CD8-positive, alpha-beta memory T cell (primary cell): ENCODE results near the gene EIF5A. TPM values are rescaled to one million over a fixed set of nuclear protein-coding genes. Genes with fewer than 3 reads are reported as not detected.

ENCODE experiments used
- CTCF ChIA-PET: fragments of 350-600 bp; sonication (Branson Sonifier 250); formaldehyde crosslinking; loops from one replicate; lab custom pipeline; 2021; ENCODE audit warnings: antibody characterized with exemption; lab: Charles Lee
- POLR2A ChIA-PET: fragments of 350-600 bp; sonication (Branson Sonifier 250); formaldehyde crosslinking; loops from one replicate; lab custom pipeline; 2021; ENCODE audit warnings: antibody characterized with exemption; lab: Charles Lee
- DNase-seq, 5 donors: peaks; one replicate each; pipeline versions ENCODE4 v3.0.0 to v3.0.0-alpha.2; 2020 to 2022; ENCODE audit warnings: mixed read lengths in 1 of 5
- H3K27ac ChIP-seq: one replicate; pipeline ENCODE4 v1.7.0; 2013; ENCODE audit warnings: low read depth, mild to moderate bottlenecking, low read length, moderate library complexity
- H3K27me3 ChIP-seq: 2 replicates; pipeline ENCODE4 v1.7.0; 2013; ENCODE audit warnings: low read length, mild to moderate bottlenecking; ENCODE audit not compliant: insufficient read depth, poor library complexity, severe bottlenecking
- H3K36me3 ChIP-seq: 2 replicates; pipeline ENCODE4 v1.7.0; 2013; ENCODE audit warnings: mild to moderate bottlenecking, low read length, moderate library complexity; ENCODE audit not compliant: insufficient read depth
- H3K4me1 ChIP-seq: 2 replicates; pipeline ENCODE4 v1.7.0; 2013; ENCODE audit warnings: mild to moderate bottlenecking, low read length, moderate library complexity; ENCODE audit not compliant: insufficient read depth
- H3K4me3 ChIP-seq: 2 replicates; pipeline ENCODE4 v1.7.0; 2013; ENCODE audit warnings: mild to moderate bottlenecking, low read length
- H3K9me3 ChIP-seq: 2 replicates; pipeline ENCODE4 v1.7.0; 2013; ENCODE audit warnings: mild to moderate bottlenecking, low read length
- H3K27ac Mint-ChIP-seq, 8 donors: one replicate each; pipeline ENCODE4 v1.8.0; 2020 to 2021; ENCODE audit warnings: mixed read lengths in 8 of 8, mild to moderate bottlenecking in 6 of 8, inconsistent platforms in 3 of 8, moderate library complexity in 3 of 8
- H3K27me3 Mint-ChIP-seq, 2 donors: one replicate each; pipeline ENCODE4 v1.8.0; 2020 to 2021; ENCODE audit warnings: mixed read lengths in 2 of 2, mild to moderate bottlenecking in 1 of 2, moderate library complexity in 1 of 2
- H3K36me3 Mint-ChIP-seq, 3 donors: one replicate each; pipeline ENCODE4 v1.8.0; 2020 to 2021; ENCODE audit warnings: mixed read lengths in 3 of 3, inconsistent platforms in 1 of 3, mild to moderate bottlenecking in 1 of 3
- H3K4me1 Mint-ChIP-seq, 3 donors: one replicate each; pipeline ENCODE4 v1.8.0; 2020 to 2021; ENCODE audit warnings: mixed read lengths in 3 of 3, inconsistent platforms in 1 of 3, mild to moderate bottlenecking in 1 of 3
- H3K4me3 Mint-ChIP-seq, 7 donors: one replicate each; pipeline ENCODE4 v1.8.0; 2020 to 2021; ENCODE audit warnings: mixed read lengths in 7 of 7, mild to moderate bottlenecking in 6 of 7, moderate library complexity in 4 of 7, inconsistent platforms in 2 of 7
- H3K9me3 Mint-ChIP-seq, 5 donors: one replicate each; pipeline ENCODE4 v1.8.0; 2020 to 2022; ENCODE audit warnings: mixed read lengths in 5 of 5, mild to moderate bottlenecking in 3 of 5, moderate library complexity in 2 of 5, inconsistent platforms in 1 of 5
- polyA plus RNA-seq: library from polyadenylated mRNA; unstranded; fragments of 300-500 nt; fragmentation: Illumina TruSeq; gene quantifications from one replicate; pipeline ENCODE4 v1.2.3, GENCODE V29; 2021
- total RNA-seq, 2 experiments: library from RNA; stranded (reverse); gene quantifications; one replicate each; pipeline ENCODE4 v1.2.3, GENCODE V29; 2021

The EIF5A gene
- total and polyA plus RNA-seq, 3 experiments from 2014 or later = 230 to 1,595 (median 1,533) TPM

DNA sequence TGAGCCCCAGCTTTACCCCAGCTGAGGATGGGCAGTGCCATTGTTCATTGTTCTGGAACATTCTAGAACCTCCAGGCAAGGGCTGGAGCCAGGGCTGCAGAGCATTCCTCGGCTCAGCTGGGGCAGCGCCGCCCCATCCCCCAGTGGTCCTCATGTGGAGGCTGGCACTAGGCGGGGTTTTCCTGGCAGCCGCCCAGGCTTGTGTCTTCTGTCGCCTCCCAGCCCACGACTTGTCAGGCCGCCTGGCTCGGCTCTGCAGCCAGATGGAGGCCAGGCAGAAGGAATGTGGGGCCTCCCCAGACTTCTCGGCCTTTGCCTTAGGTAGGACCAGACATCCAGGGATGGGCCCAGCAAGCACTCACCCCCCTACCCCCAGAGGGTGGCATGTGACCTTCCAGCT is 47.6 kb downstream of the EIF5A start, which contains the start of gene TMEM95:
Gene TMEM95, plus strand, starts transcription at position 104 of the 400 bp plus-strand sequence. Its CDS starts 49 bp downstream, at position 153.
- Histone ChIP-seq H3K27ac (no peak within 1 kb of the TSS), H3K4me3 (no peak within 1 kb of the TSS), H3K9me3 (no peaks in the 10 kb centered on the region), H3K27me3 (no peaks in the 10 kb centered on the region), H3K4me1 (peaks cover 25% of the 10 kb centered on the region), H3K36me3 (no peaks in the 10 kb centered on the region)
- Mint-ChIP-seq H3K36me3 (peaks cover 0 to 6% (median 0%) of the 10 kb centered on the region in 3 donors), H3K27me3 (peaks cover 0 to 1% of the 10 kb centered on the region in 2 donors), H3K4me3 (peak within 1 kb of the TSS in 3 of 7 donors; percentile 36 to 51 (median 43)), H3K9me3 (no peaks in the 10 kb centered on the region), H3K27ac (peak within 1 kb of the TSS in 7 of 8 donors; percentile 41 to 92 (median 70)), H3K4me1 (peaks cover 24 to 46% (median 27%) of the 10 kb centered on the region in 3 donors)
- POLR2A ChIA-PET = interaction anchor here (0.5 to 2.3 kb wide), 3 partner anchors 22 to 206 kb away, joined by 5 to 15 read pairs (median 8); partner anchors contain the start of gene SENP3
- CTCF ChIA-PET = interaction anchor here (0.8 to 5.5 kb wide), 26 partner anchors 10 to 230 kb away, joined by 3 to 78 read pairs (median 5); partner anchors contain the start of genes ACAP1, MPDU1, NEURL4 and SENP3
- no peak for DNase-seq

DNA sequence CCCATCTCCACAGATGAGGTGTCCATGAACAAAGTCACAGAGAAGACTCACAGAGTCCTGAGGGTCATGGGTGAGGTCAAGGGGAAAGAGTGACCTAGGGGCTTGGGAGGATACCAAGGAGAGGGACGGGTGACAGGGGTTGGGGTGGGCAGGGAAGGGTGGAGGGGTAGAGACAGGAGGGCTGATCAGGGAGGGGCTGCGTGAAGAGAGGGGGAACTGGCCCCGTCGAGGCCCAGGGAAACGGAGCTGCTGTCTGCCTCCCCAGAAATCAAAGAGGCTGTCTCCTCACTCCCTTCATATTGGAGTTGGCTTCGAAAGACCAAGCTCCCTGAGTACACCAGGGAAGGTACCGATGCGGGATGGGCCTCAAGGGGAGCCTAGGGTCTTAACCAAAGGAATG is 48.1 kb downstream of the EIF5A start:
- peak overlapping the region in 1 of 8 donors; percentile 30 for H3K27ac Mint-ChIP-seq
- peaks cover 22 to 41% (median 23%) of the 10 kb centered on the region in 3 donors for H3K4me1 Mint-ChIP-seq
- H3K27me3 Mint-ChIP-seq = peaks cover 0 to 1% of the 10 kb centered on the region in 2 donors
- H3K4me3 Mint-ChIP-seq = no peak overlapping the region
- ChIA-PET POLR2A (interaction anchor here (0.8 to 2.3 kb wide), 5 partner anchors 18 to 332 kb away, joined by 3 to 8 read pairs (median 4); partner anchors contain the start of genes SENP3 and TP53), CTCF (interaction anchor here (0.6 to 5.5 kb wide), 44 partner anchors 11 to 332 kb away, joined by 3 to 78 read pairs (median 5); partner anchors contain the start of genes ACAP1, GABARAP, MPDU1 and NEURL4)
- Histone ChIP-seq H3K27ac (no peak overlapping the region), H3K4me1 (peaks cover 22% of the 10 kb centered on the region), H3K4me3 (no peak overlapping the region), H3K9me3 (no peaks in the 10 kb centered on the region), H3K27me3 (no peaks in the 10 kb centered on the region), H3K36me3 (no peaks in the 10 kb centered on the region)
- no peaks in the 10 kb centered on the region for H3K9me3 Mint-ChIP-seq
- DNase-seq = no peak
- H3K36me3 Mint-ChIP-seq = peaks cover 0 to 6% (median 0%) of the 10 kb centered on the region in 3 donors

- Mint-ChIP-seq H3K27ac (peak overlapping the region in 4 of 8 donors; percentile 12 to 51 (median 24)), H3K27me3 (peaks cover 0 to 1% of the 10 kb centered on the region in 2 donors), H3K4me3 (peak overlapping the region in 1 of 7 donors; percentile 51), H3K9me3 (no peaks in the 10 kb centered on the region), H3K4me1 (peaks cover 21 to 38% (median 22%) of the 10 kb centered on the region in 3 donors), H3K36me3 (peaks cover 0 to 5% (median 0%) of the 10 kb centered on the region in 3 donors)
- H3K4me1 ChIP-seq = peaks cover 17% of the 10 kb centered on the region
- POLR2A ChIA-PET = interaction anchor here (0.8 to 2.3 kb wide), 5 partner anchors 19 to 331 kb away, joined by 3 to 8 read pairs (median 4); partner anchors contain the start of genes SENP3 and TP53
- H3K27me3 ChIP-seq = no peaks in the 10 kb centered on the region
- CTCF ChIA-PET = interaction anchor here (0.6 to 5.5 kb wide), 44 partner anchors 11 to 331 kb away, joined by 3 to 78 read pairs (median 5); partner anchors contain the start of genes ACAP1, GABARAP, MPDU1 and NEURL4
- no peaks in the 10 kb centered on the region for H3K36me3 ChIP-seq
- no peak overlapping the region for H3K4me3 ChIP-seq
- peak; percentile 75 to 87 (median 77) for DNase-seq
- H3K27ac ChIP-seq = no peak overlapping the region
- H3K9me3 ChIP-seq = no peaks in the 10 kb centered on the region
Measured at GRCh38 chr17:7356072-7356549, 48.7 kb downstream of the EIF5A start.

GRCh38 chr17:7356756-7357155 is 49.3 kb downstream of the EIF5A start:
- H3K4me3 Mint-ChIP-seq = no peak overlapping the region

GRCh38 chr17:7357381-7357780 is 50.0 kb downstream of the EIF5A start:
- ChIA-PET CTCF (interaction anchor here (1.1 to 5.5 kb wide), 5 partner anchors 13 to 203 kb away, joined by 3 to 78 read pairs (median 9); partner anchors contain the start of genes SENP3, TMEM102 and ZBTB4), POLR2A (no interaction called here)
- Histone ChIP-seq H3K9me3 (no peaks in the 10 kb centered on the region), H3K36me3 (no peaks in the 10 kb centered on the region), H3K27me3 (no peaks in the 10 kb centered on the region), H3K27ac (no peak overlapping the region), H3K4me3 (no peak overlapping the region), H3K4me1 (peaks cover 13% of the 10 kb centered on the region)
- Mint-ChIP-seq H3K36me3 (peaks cover 0 to 2% (median 0%) of the 10 kb centered on the region in 3 donors), H3K27me3 (peaks cover 1 to 5% of the 10 kb centered on the region in 2 donors), H3K4me3 (no peak overlapping the region), H3K4me1 (peaks cover 18 to 31% (median 18%) of the 10 kb centered on the region in 3 donors), H3K9me3 (no peaks in the 10 kb centered on the region), H3K27ac (no peak overlapping the region)
- no peak for DNase-seq

More at GRCh38 chr17:7356756-7357155, 49.3 kb downstream of the EIF5A start:
- Mint-ChIP-seq H3K9me3 (no peaks in the 10 kb centered on the region), H3K4me1 (peaks cover 19 to 34% (median 19%) of the 10 kb centered on the region in 3 donors), H3K36me3 (peaks cover 0 to 3% (median 0%) of the 10 kb centered on the region in 3 donors), H3K27me3 (peaks cover 1% of the 10 kb centered on the region in 2 donors), H3K27ac (peak overlapping the region in 2 of 8 donors; percentile 61 to 71)
- H3K36me3 ChIP-seq = no peaks in the 10 kb centered on the region
- H3K27ac ChIP-seq = no peak overlapping the region
- DNase-seq = no peak
- ChIA-PET POLR2A (interaction anchor here (1.2 to 1.8 kb wide), 3 partner anchors 28 to 330 kb away, joined by 3 to 5 read pairs (median 4); partner anchors contain the start of gene TP53), CTCF (interaction anchor here (1.3 to 5.5 kb wide), 21 partner anchors 16 to 330 kb away, joined by 3 to 78 read pairs (median 7); partner anchors contain the start of genes ACAP1, MPDU1, NEURL4 and NLGN2)
- H3K27me3 ChIP-seq = no peaks in the 10 kb centered on the region
- no peaks in the 10 kb centered on the region for H3K9me3 ChIP-seq
- H3K4me1 ChIP-seq = peaks cover 15% of the 10 kb centered on the region
- no peak overlapping the region for H3K4me3 ChIP-seq

- ChIA-PET POLR2A (no interaction called here), CTCF (interaction anchor here (1.5 to 1.7 kb wide), 2 partner anchors 9 to 199 kb away, joined by 3 read pairs; no protein-coding TSS in a partner anchor)
- no peak overlapping the region for H3K4me3 Mint-ChIP-seq
- H3K4me3 ChIP-seq = no peak overlapping the region
- no peak overlapping the region for H3K27ac Mint-ChIP-seq
- H3K9me3 Mint-ChIP-seq = no peaks in the 10 kb centered on the region
- H3K4me1 ChIP-seq = no peaks in the 10 kb centered on the region
- H3K9me3 ChIP-seq = no peaks in the 10 kb centered on the region
- peaks cover 1 to 5% of the 10 kb centered on the region in 2 donors for H3K27me3 Mint-ChIP-seq
- H3K36me3 Mint-ChIP-seq = no peaks in the 10 kb centered on the region
- H3K36me3 ChIP-seq = no peaks in the 10 kb centered on the region
- H3K27me3 ChIP-seq = no peaks in the 10 kb centered on the region
- H3K27ac ChIP-seq = no peak overlapping the region
- no peaks in the 10 kb centered on the region for H3K4me1 Mint-ChIP-seq
- no peak for DNase-seq
Measured at GRCh38 chr17:7361906-7362305, 54.5 kb downstream of the EIF5A start.
